HCT116 (cell line): ENCODE measurements around the gene SETX. TPM values are rescaled to one million over a fixed set of nuclear protein-coding genes. Genes with fewer than 3 reads are reported as not detected.

Experiments
- ATAC-seq: fragments of 200-7000 bp; cut with Tn5 transposase; 2 replicates; pipeline ENCODE4 v1.9.1; 2020; ENCODE audit warnings: mild to moderate bottlenecking, moderate library complexity
- BruUV-seq: library from RNA; stranded (reverse); fragments of 400-500 nt; replicated peaks from 2 replicates; lab custom pipeline; 2021; lab: Mats Ljungman, UMichigan
- CTCF ChIA-PET: fragments of 300-600 bp; sonication (Branson Sonifier 250); formaldehyde crosslinking; loops from one replicate; lab custom pipeline; 2021; ENCODE audit warnings: antibody characterized with exemption; lab: Charles Lee
- POLR2A ChIA-PET: fragments of 300-600, 350-600 bp; sonication (Branson Sonifier 250); formaldehyde crosslinking; loops from one replicate; lab custom pipeline; 2021; ENCODE audit warnings: antibody characterized with exemption; lab: Charles Lee
- RAD21 ChIA-PET, 2 experiments: fragments of 300-600 bp; sonication (Branson Sonifier 250); formaldehyde crosslinking; loops; one replicate each; lab custom pipeline; 2023; ENCODE audit warnings: low total read pairs in 2 of 2; ENCODE audit not compliant: uncharacterized antibody in 2 of 2, unreplicated experiment in 2 of 2, low non-redundant PET in 1 of 2; lab: Charles Lee
- DNase-seq: peaks from one replicate; pipeline ENCODE4 v3.0.0-alpha.2; 2010; ENCODE audit warnings: low read depth, low spot score
- H2AFZ ChIP-seq: fragments of 200-600 bp; shearing (Covaris generic), sonication (generic); 2 replicates; pipeline ENCODE4 v1.6.1; 2017; ENCODE audit warnings: low read depth, mixed run types, mixed read lengths, antibody characterized with exemption, low read length; ENCODE audit not compliant: poor library complexity, severe bottlenecking
- H3K27ac ChIP-seq: 2 replicates; pipeline ENCODE4 v1.5.1; 2012; ENCODE audit warnings: low read depth, low read length
- H3K27me3 ChIP-seq: fragments of 200-600 bp; sonication (generic); 2 replicates; pipeline ENCODE4 v1.6.1; 2016; ENCODE audit warnings: mixed run types, low read length, mixed read lengths; ENCODE audit not compliant: insufficient read depth
- H3K36me3 ChIP-seq, 2 experiments: fragments of 200-500 bp in 1 of 2; fragments of 200-600 bp in 1 of 2; sonication (Bioruptor generic) in 1 of 2; sonication (generic) in 1 of 2; 2 replicates each; pipeline versions ENCODE4 v1.5.1 to v1.6.1; 2014 to 2016; ENCODE audit warnings: low read length in 2 of 2, inconsistent platforms in 1 of 2, mixed read lengths in 1 of 2, mixed run types in 1 of 2; ENCODE audit not compliant: insufficient read depth in 2 of 2, control insufficient read depth in 1 of 2
- H3K4me1 ChIP-seq, 2 experiments: fragments of 200-600 bp in 1 of 2; sonication (generic) in 1 of 2; 2 replicates each; pipeline versions ENCODE4 v1.5.1 to v1.6.1; 2012 to 2017; ENCODE audit warnings: low read length in 2 of 2, inconsistent platforms in 1 of 2, mild to moderate bottlenecking in 1 of 2, mixed read lengths in 1 of 2, mixed run types in 1 of 2, moderate library complexity in 1 of 2; ENCODE audit not compliant: insufficient read depth in 2 of 2, control insufficient read depth in 1 of 2
- H3K4me2 ChIP-seq: fragments of 200-600 bp; sonication (generic); 2 replicates; pipeline ENCODE4 v1.6.1; 2017; ENCODE audit warnings: mixed run types, low read length, mixed read lengths
- H3K4me3 ChIP-seq, 2 experiments: fragments of 200-600 bp in 1 of 2; sonication (generic) in 1 of 2; replicated peaks in 1 of 2; 2 replicates each; pipeline ENCODE4 v1.5.1; 2011 to 2016; ENCODE audit warnings: low read length in 2 of 2, control low read depth in 1 of 2, low read depth in 1 of 2, mild to moderate bottlenecking in 1 of 2, mixed read lengths in 1 of 2, mixed run types in 1 of 2
- H3K79me2 ChIP-seq: fragments of 200-600 bp; sonication (generic); 2 replicates; pipeline ENCODE4 v1.6.1; 2017; ENCODE audit warnings: mild to moderate bottlenecking, mixed run types, low read length, moderate library complexity, mixed read lengths; ENCODE audit not compliant: insufficient read depth
- H3K9ac ChIP-seq: fragments of 200-600 bp; sonication (generic); 2 replicates; pipeline ENCODE4 v1.6.1; 2016; ENCODE audit warnings: low read length, mixed read lengths
- H3K9me2 ChIP-seq: fragments of 200-600 bp; sonication (generic), shearing (Covaris generic); 2 replicates; pipeline ENCODE4 v1.6.1; 2017; ENCODE audit warnings: mixed run types, mild to moderate bottlenecking, moderate library complexity; ENCODE audit not compliant: insufficient read depth
- H3K9me3 ChIP-seq, 2 experiments: fragments of 200-500 bp in 1 of 2; fragments of 200-600 bp in 1 of 2; sonication (Bioruptor generic) in 1 of 2; sonication (generic) in 1 of 2; 2 replicates each; pipeline ENCODE4 v1.6.1; 2014 to 2017; ENCODE audit warnings: low read length in 2 of 2, mixed read lengths in 2 of 2, inconsistent platforms in 1 of 2, low read depth in 1 of 2, mild to moderate bottlenecking in 1 of 2, mixed run types in 1 of 2, moderate library complexity in 1 of 2; ENCODE audit not compliant: control insufficient read depth in 1 of 2, insufficient read depth in 1 of 2
- H4K20me1 ChIP-seq: fragments of 200-600 bp; sonication (generic), shearing (Covaris generic); 2 replicates; pipeline ENCODE4 v1.6.1; 2017; ENCODE audit warnings: mixed run types, mild to moderate bottlenecking, moderate library complexity; ENCODE audit not compliant: insufficient read depth
- ATF3 ChIP-seq: IDR thresholded peaks from 2 replicates; pipeline ENCODE4 v1.6.1; 2012
- CEBPB ChIP-seq: IDR thresholded peaks from 2 replicates; pipeline ENCODE4 v1.6.1; 2012; ENCODE audit warnings: low read depth
- EGR1 ChIP-seq: IDR thresholded peaks from 2 replicates; pipeline ENCODE4 v1.6.1; 2012; ENCODE audit warnings: low read depth
- ELF1 ChIP-seq: IDR thresholded peaks from 2 replicates; pipeline ENCODE4 v1.6.1; 2012; ENCODE audit warnings: low read depth, borderline replicate concordance
- EZH2 ChIP-seq: fragments of 200-600 bp; sonication (generic); IDR thresholded peaks from 2 replicates; pipeline ENCODE4 v1.6.1; 2017; ENCODE audit warnings: antibody characterized with exemption, mixed run types
- FOSL1 ChIP-seq: IDR thresholded peaks from 2 replicates; pipeline ENCODE4 v1.6.1; 2012; ENCODE audit warnings: low read depth
- JUND ChIP-seq: IDR thresholded peaks from 2 replicates; pipeline ENCODE4 v1.6.1; 2012
- POLR2A ChIP-seq: IDR thresholded peaks from 2 replicates; pipeline ENCODE4 v1.7.0; 2011; ENCODE audit warnings: borderline replicate concordance; ENCODE audit not compliant: insufficient read depth, insufficient read length; ENCODE audit errors: extremely low read depth
- POLR2AphosphoS5 ChIP-seq: IDR thresholded peaks from 2 replicates; pipeline ENCODE4 v1.6.1; 2011; ENCODE audit warnings: mild to moderate bottlenecking, low read depth, low read length, moderate library complexity
- RAD21 ChIP-seq: IDR thresholded peaks from 2 replicates; pipeline ENCODE4 v1.6.1; 2012; ENCODE audit warnings: low read depth, mild to moderate bottlenecking
- REST ChIP-seq: IDR thresholded peaks from 2 replicates; pipeline ENCODE4 v1.6.1; 2012; ENCODE audit warnings: low read depth
- SRF ChIP-seq: IDR thresholded peaks from 2 replicates; pipeline ENCODE4 v1.6.1; 2012; ENCODE audit warnings: low read depth
- TCF7L2 ChIP-seq: IDR thresholded peaks from 2 replicates; pipeline ENCODE4 v1.7.0; 2011; ENCODE audit warnings: borderline replicate concordance, inconsistent platforms; ENCODE audit not compliant: insufficient read depth, insufficient read length; ENCODE audit errors: extremely low read depth
- YY1 ChIP-seq: IDR thresholded peaks from 2 replicates; pipeline ENCODE4 v1.6.1; 2011; ENCODE audit warnings: low read length, low read depth, moderate library complexity, mild to moderate bottlenecking; ENCODE audit not compliant: insufficient replicate concordance; ENCODE audit errors: extremely low read depth
- ZBTB33 ChIP-seq: IDR thresholded peaks from 2 replicates; pipeline ENCODE4 v1.6.1; 2011; ENCODE audit warnings: mild to moderate bottlenecking, low read length, moderate library complexity; ENCODE audit not compliant: insufficient replicate concordance; ENCODE audit errors: extremely low read depth
- ZFX ChIP-seq: fragments of 450-650 bp; IDR thresholded peaks from 2 replicates; pipeline ENCODE4 v1.6.1; 2017
- ZNF274 ChIP-seq: fragments of 200-500 bp; sonication (Bioruptor generic); IDR thresholded peaks from 2 replicates; pipeline ENCODE4 v1.6.1; 2014; ENCODE audit warnings: mild to moderate bottlenecking, low read depth, low read length, inconsistent platforms
- intact Hi-C: fragments of 100-400 bp; cut with micrococcal nuclease; formaldehyde crosslinking; loops from 2 replicates; pipeline ENCODE4 v1.10.0; 2022
- total RNA-seq: library from RNA; stranded (reverse); gene quantifications from one replicate; pipeline ENCODE4 v1.2.1, GENCODE V29; 2021; ENCODE audit not compliant: unreplicated experiment
- TF ChIP-seq, protein P1 (sequence below): IDR thresholded peaks from 2 replicates; pipeline ENCODE4 v1.6.1; 2012
- TF ChIP-seq, protein P2 (sequence below), 3 experiments: fragments of 200-600 bp in 1 of 3; sonication (generic) in 1 of 3; IDR thresholded peaks in 2 of 3; conservative IDR thresholded peaks in 1 of 3; 2 replicates each; pipeline ENCODE4 v1.5.1; 2012 to 2017; ENCODE audit warnings: low read depth in 2 of 3, low read length in 2 of 3, antibody characterized with exemption in 1 of 3, borderline replicate concordance in 1 of 3, control low read depth in 1 of 3, mild to moderate bottlenecking in 1 of 3, mixed read lengths in 1 of 3, mixed run types in 1 of 3, moderate library complexity in 1 of 3; ENCODE audit not compliant: insufficient read depth in 1 of 3

The SETX gene
- total RNA-seq, 1 experiment from 2014 or later, result 38.5 TPM

DNA sequence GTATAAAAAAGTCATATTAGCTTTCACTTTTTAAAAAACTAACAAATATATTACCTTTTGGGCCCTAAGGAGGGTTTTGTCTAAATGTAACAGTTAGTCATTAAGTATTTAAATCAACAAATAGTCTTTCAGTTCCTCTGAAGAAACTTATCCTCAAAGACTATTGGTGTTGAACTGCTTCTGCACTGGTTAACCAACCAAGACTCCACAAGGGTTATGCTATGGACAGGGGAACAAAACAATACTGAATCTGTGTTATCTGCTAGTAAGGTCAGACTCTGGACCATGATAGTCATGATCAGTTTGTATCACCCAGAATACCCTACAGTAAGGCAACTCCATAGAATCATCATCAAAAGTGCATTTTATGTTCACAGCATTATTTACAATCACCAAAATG lies 42.4 kb downstream of the SETX start:
- Histone ChIP-seq H3K9me3 (no peaks in the 10 kb centered on the region), H2AFZ (no peak overlapping the region), H3K27me3 (no peaks in the 10 kb centered on the region), H3K9ac (no peak overlapping the region), H3K27ac (no peak overlapping the region), H3K4me3 (no peak overlapping the region), H3K79me2 (peaks cover 75% of the 10 kb centered on the region), H4K20me1 (peaks cover 14% of the 10 kb centered on the region; the same call in 1 of the 2 replicates), H3K4me2 (no peak overlapping the region), H3K9me2 (no peaks in the 10 kb centered on the region), H3K36me3 (peaks cover 30 to 34% of the 10 kb centered on the region in 2 experiments), H3K4me1 (no peaks in the 10 kb centered on the region)
- no TSS peak for BruUV-seq
- POLR2A ChIA-PET, result no interaction called here
- no peak for TF ChIP-seq ZFX
- TF ChIP-seq ZNF274, result no peak
- no peak for TF ChIP-seq REST
- no peak for TF ChIP-seq ELF1
- TF ChIP-seq ZBTB33, result no peak
- TF ChIP-seq, protein P1, sequence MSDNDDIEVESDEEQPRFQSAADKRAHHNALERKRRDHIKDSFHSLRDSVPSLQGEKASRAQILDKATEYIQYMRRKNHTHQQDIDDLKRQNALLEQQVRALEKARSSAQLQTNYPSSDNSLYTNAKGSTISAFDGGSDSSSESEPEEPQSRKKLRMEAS, result no peak
- no peak for TF ChIP-seq POLR2A
- TF ChIP-seq CEBPB, result no peak
- no peak for TF ChIP-seq EZH2
- TF ChIP-seq ATF3, result no peak
- TF ChIP-seq RAD21, result no peak
- TF ChIP-seq JUND, result no peak
- TF ChIP-seq, protein P2, sequence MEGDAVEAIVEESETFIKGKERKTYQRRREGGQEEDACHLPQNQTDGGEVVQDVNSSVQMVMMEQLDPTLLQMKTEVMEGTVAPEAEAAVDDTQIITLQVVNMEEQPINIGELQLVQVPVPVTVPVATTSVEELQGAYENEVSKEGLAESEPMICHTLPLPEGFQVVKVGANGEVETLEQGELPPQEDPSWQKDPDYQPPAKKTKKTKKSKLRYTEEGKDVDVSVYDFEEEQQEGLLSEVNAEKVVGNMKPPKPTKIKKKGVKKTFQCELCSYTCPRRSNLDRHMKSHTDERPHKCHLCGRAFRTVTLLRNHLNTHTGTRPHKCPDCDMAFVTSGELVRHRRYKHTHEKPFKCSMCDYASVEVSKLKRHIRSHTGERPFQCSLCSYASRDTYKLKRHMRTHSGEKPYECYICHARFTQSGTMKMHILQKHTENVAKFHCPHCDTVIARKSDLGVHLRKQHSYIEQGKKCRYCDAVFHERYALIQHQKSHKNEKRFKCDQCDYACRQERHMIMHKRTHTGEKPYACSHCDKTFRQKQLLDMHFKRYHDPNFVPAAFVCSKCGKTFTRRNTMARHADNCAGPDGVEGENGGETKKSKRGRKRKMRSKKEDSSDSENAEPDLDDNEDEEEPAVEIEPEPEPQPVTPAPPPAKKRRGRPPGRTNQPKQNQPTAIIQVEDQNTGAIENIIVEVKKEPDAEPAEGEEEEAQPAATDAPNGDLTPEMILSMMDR (IDR thresholded peaks at IDR 0.05 in 2 of 3, conservative IDR thresholded peaks at IDR 0.05 in 1 of 3; ENCODE audit: borderline replicate concordance in 1 of 3, insufficient read depth in 1 of 3, low read depth in 2 of 3, low read length in 2 of 3), result no peak
- no peak for TF ChIP-seq SRF
- TF ChIP-seq FOSL1, result no peak
- TF ChIP-seq YY1, result no peak
- no peak for TF ChIP-seq EGR1
- no peak for TF ChIP-seq POLR2AphosphoS5
- TF ChIP-seq TCF7L2, result no peak
- CTCF ChIA-PET, result no interaction called here
- intact Hi-C loops, result no loop called here
- RAD21 ChIA-PET, result no interaction called here
- ATAC-seq, result no peak
- no peak for DNase-seq
